ENCODE data around the gene GRM5. TPM values are rescaled to one million over a fixed set of nuclear protein-coding genes. Genes with fewer than 3 reads are reported as not detected.

Gene GRM5
- total RNA-seq, 4 donors from 2014 or later, result 0.09 TPM; not detected in 3

DNA sequence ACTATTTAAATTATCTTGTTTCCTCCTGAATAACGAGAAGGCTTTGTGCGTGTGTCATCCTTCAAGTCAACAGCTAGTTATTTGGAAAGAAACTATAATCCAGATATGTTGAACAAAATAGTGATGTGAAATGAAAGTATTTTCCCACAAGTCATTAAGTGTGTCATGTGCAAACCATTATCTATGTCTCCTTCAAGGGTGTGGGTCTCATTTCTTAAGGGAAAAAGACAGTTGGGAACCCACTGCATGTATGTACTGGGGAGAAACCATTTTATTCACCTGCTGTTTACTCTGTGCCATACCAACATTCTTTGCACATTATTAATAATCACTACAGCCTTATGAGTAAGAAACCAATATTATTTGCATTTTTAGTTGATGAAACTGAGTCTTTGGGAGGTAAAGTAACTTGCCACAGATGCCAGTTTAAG lies 582.9 kb downstream of the GRM5 start:
- 72 to 88% methylated on average over 2 of the region's 2 CpGs for WGBS, 2 donors
- no peaks in the 10 kb centered on the region for H3K4me1 ChIP-seq
- DNase-seq, result no peak
- H3K36me3 ChIP-seq, result no peaks in the 10 kb centered on the region
- no peak for TF ChIP-seq CTCF (IDR thresholded peaks at IDR 0.05)
- TF ChIP-seq POLR2A (IDR thresholded peaks at IDR 0.05), result no peak
- H3K27ac ChIP-seq, result no peak overlapping the region
- H3K4me3 ChIP-seq, result no peak overlapping the region
- no peaks in the 10 kb centered on the region for H3K27me3 ChIP-seq
- H3K9me3 ChIP-seq, result no peaks in the 10 kb centered on the region
- intact Hi-C loops (cut with DNase I), result no loop called here

- TF ChIP-seq POLR2A (IDR thresholded peaks at IDR 0.05) (no peak), CTCF (IDR thresholded peaks at IDR 0.05) (no peak)
- Histone ChIP-seq H3K4me3 (no peak overlapping the region), H3K4me1 (no peaks in the 10 kb centered on the region), H3K27ac (no peak overlapping the region), H3K27me3 (no peaks in the 10 kb centered on the region), H3K9me3 (no peaks in the 10 kb centered on the region), H3K36me3 (no peaks in the 10 kb centered on the region)
- intact Hi-C loops (cut with DNase I), result no loop called here
- 41 to 42% methylated on average over 1 of the region's 1 CpG for WGBS, 2 donors
- no peak for DNase-seq
These were observed 585.6 kb downstream of the GRM5 start for GRCh38 chr11:88480223-88480622.

GRCh38 chr11:88478136-88478815 lies 587.5 kb downstream of the GRM5 start:
- 57 to 70% methylated on average over 4 of the region's 4 CpGs for WGBS, 2 donors
- intact Hi-C loops (cut with DNase I), result no loop called here
- H3K4me1 ChIP-seq, result no peaks in the 10 kb centered on the region
- no peak overlapping the region for H3K4me3 ChIP-seq
- H3K9me3 ChIP-seq, result no peaks in the 10 kb centered on the region
- no peak for TF ChIP-seq POLR2A (IDR thresholded peaks at IDR 0.05)
- TF ChIP-seq CTCF (IDR thresholded peaks at IDR 0.05), result no peak
- DNase-seq, result no peak
- H3K27ac ChIP-seq, result no peak overlapping the region
- H3K36me3 ChIP-seq, result no peaks in the 10 kb centered on the region
- no peaks in the 10 kb centered on the region for H3K27me3 ChIP-seq

DNA sequence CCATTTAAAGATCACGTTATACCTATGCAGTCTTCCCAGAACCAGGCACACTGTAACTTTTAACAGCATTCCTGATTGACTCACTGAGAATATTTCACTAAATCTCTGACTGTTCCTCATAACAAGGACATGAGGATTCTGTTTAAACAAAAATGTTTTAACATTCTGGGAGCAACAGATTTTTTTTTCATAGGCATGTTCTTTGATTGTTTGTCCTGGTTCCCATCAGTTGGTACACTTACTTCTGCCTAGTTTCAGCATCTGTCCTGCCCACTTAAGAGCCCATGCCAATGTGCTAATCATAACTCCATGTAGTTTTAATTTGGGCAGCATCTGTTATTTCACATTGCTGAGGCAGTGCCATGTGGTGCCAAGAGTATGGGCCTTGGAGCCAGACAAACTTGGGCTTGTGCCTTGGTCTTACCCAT lies 589.8 kb downstream of the GRM5 start:
- Histone ChIP-seq H3K9me3 (no peaks in the 10 kb centered on the region), H3K36me3 (no peaks in the 10 kb centered on the region), H3K27me3 (no peaks in the 10 kb centered on the region), H3K27ac (no peak overlapping the region), H3K4me1 (no peaks in the 10 kb centered on the region), H3K4me3 (no peak overlapping the region)
- no peak for DNase-seq
- TF ChIP-seq POLR2A (IDR thresholded peaks at IDR 0.05) (no peak), CTCF (IDR thresholded peaks at IDR 0.05) (no peak)
- intact Hi-C loops (cut with DNase I), result no loop called here
- WGBS, 2 donors, result 40 to 48% methylated on average over 1 of the region's 1 CpG

DNA sequence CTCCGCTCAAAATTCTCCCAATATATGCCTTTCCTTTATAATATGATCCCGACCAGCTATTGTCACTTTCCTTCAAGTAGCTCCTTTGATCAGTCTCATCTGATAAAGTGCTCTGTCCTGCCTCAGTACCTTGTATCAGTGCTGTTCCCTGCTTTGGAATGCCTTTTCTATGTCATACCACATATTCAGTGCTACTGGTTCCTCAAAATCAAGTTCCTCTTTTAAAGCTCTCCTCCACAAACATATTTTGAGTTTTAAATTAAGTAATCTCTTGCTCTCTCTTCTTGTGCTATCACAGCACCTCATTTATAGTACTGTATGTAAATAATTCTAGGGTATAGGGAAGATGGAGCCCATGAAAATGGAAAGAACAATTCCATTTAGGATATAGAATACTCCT lies 591.1 kb downstream of the GRM5 start:
- Histone ChIP-seq H3K4me3 (no peak overlapping the region), H3K27ac (no peak overlapping the region), H3K27me3 (no peaks in the 10 kb centered on the region), H3K4me1 (no peaks in the 10 kb centered on the region), H3K9me3 (no peaks in the 10 kb centered on the region), H3K36me3 (no peaks in the 10 kb centered on the region)
- TF ChIP-seq CTCF (IDR thresholded peaks at IDR 0.05) (no peak), POLR2A (IDR thresholded peaks at IDR 0.05) (no peak)
- DNase-seq, result no peak
- 59 to 77% methylated on average over 2 of the region's 2 CpGs for WGBS, 2 donors
- intact Hi-C loops (cut with DNase I), result no loop called here

Data from esophagus squamous epithelium (tissue), 5 donors.